Fibroblast of skin of back (primary cell): ENCODE results near the gene SERPINB6.
"Not testable (repeated sequence)": the region's sequence is repeated elsewhere in the genome, so short reads cannot be mapped to it uniquely, and the experiment has no call there.

Experiments
- DNase-seq: peaks from one replicate; pipeline ENCODE4 v3.0.0-alpha.2; 2013

SERPINB6 gene

GRCh38 chr6:2911171-2911570 is 60.2 kb downstream of the SERPINB6 start:
- DNase-seq = no peak

GRCh38 chr6:2909718-2910117 is 61.6 kb downstream of the SERPINB6 start:
- no peak for DNase-seq

GRCh38 chr6:2909051-2909606 is 62.2 kb downstream of the SERPINB6 start:
- not testable (repeated sequence) for DNase-seq

GRCh38 chr6:2908516-2908915 is 62.9 kb downstream of the SERPINB6 start:
- not testable (repeated sequence) for DNase-seq

GRCh38 chr6:2903411-2904185 is 67.8 kb downstream of the SERPINB6 start:
- DNase-seq = not testable (repeated sequence)

GRCh38 chr6:2901645-2902502 is 69.5 kb downstream of the SERPINB6 start:
- not testable (repeated sequence) for DNase-seq

- no peak for DNase-seq
Measured at GRCh38 chr6:2900821-2901644, 70.3 kb downstream of the SERPINB6 start.

- DNase-seq = no peak
Measured at GRCh38 chr6:2900221-2900807, 71.1 kb downstream of the SERPINB6 start.

- DNase-seq = no peak
Measured at GRCh38 chr6:2899596-2899995, 71.8 kb downstream of the SERPINB6 start.
